GM23248 (cell line): ENCODE measurements around the gene COQ6.
"Not testable (repeated sequence)": the region's sequence is repeated elsewhere in the genome, so short reads cannot be mapped to it uniquely, and the experiment has no call there.

Experiments
- EZH2 ChIP-seq: fragments of 200-600 bp; sonication (generic); IDR thresholded peaks from 2 replicates; pipeline ENCODE4 v1.6.1; 2018; ENCODE audit warnings: antibody characterized with exemption, mild to moderate bottlenecking; ENCODE audit not compliant: insufficient read depth, poor library complexity, severe bottlenecking
- EZH2phosphoT487 ChIP-seq: fragments of 200-600 bp; sonication (generic); IDR thresholded peaks from 2 replicates; pipeline ENCODE4 v1.6.1; 2018; ENCODE audit warnings: antibody characterized with exemption, moderate library complexity, mild to moderate bottlenecking, low read depth; ENCODE audit not compliant: insufficient read depth

GRCh38 chr14:73988656-73989055 lies 38.6 kb downstream of the COQ6 start:
- not testable (repeated sequence) for TF ChIP-seq EZH2, EZH2phosphoT487
